DLD1 (cell line): ENCODE results near the gene MVB12A.

Source experiments
- in situ Hi-C: cut with HindIII; loops from 2 replicates; pipeline ENCODE4 v1.10.0; 2017; ENCODE audit warnings: low sequenced_read_pairs

The MVB12A gene

GRCh38 chr19:17469481-17470067 lies 49.7 kb downstream of the MVB12A start:
- in situ Hi-C loops, result no loop called here

- in situ Hi-C loops, result no loop called here
Observed at GRCh38 chr19:17470068-17470841, 50.4 kb downstream of the MVB12A start, which contains the start of gene SLC27A1. TSS of gene SLC27A1 (plus strand) at chr19:17470524. CDS start at chr19:17470541, 17 bp downstream.

GRCh38 chr19:17471410-17472125 lies 51.7 kb downstream of the MVB12A start:
- in situ Hi-C loops, result no loop called here

GRCh38 chr19:17473041-17473440 lies 53.2 kb downstream of the MVB12A start:
- in situ Hi-C loops, result no loop called here
